ENCODE measurements around the gene TNFAIP8L2. TPM values are rescaled to one million over a fixed set of nuclear protein-coding genes. Genes with fewer than 3 reads are reported as not detected.

Gene TNFAIP8L2
- total RNA-seq, 1 experiment from 2014 or later = not detected

DNA sequence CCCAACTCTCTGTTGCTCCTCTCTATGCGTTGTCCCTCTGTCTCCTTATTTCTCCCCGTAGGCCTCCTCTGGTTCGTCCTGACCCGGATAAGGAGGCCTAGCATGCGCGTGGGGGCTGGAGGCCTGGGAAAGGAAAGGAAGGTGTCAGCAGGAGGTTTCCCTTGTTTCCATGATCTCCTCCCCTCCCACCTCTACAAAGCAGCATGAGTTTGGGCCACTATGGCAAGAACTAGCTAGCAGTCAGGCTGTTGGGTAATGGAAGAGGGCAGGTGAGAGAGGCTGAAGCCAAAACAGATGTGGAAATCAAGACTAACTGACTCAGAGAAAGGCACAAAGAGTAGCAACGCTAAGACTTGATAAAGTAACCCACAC lies 9.3 kb upstream of the TNFAIP8L2 start:
- Histone ChIP-seq H3K27ac (ENCODE audit: low read depth, low read length) (0 out of 2 replicates have a peak overlapping the region, but pooled peaks have one; percentile 13), H3K79me2 (ENCODE audit: insufficient read depth, low read length) (no peaks in the 10 kb centered on the region), H3K9me3 (ENCODE audit: control insufficient read depth in 1 of 2, insufficient read depth in 1 of 2, low read depth in 1 of 2, low read length in 2 of 2) (no peaks in the 10 kb centered on the region), H3K9ac (ENCODE audit: low read length) (peak overlapping the region; percentile 59), H4K20me1 (ENCODE audit: insufficient read depth) (no peaks in the 10 kb centered on the region), H3K27me3 (ENCODE audit: insufficient read depth, low read length) (no peaks in the 10 kb centered on the region), H2AFZ (ENCODE audit: low read depth, low read length, poor library complexity, severe bottlenecking) (no peak overlapping the region), H3K9me2 (ENCODE audit: insufficient read depth) (no peaks in the 10 kb centered on the region), H3K4me2 (ENCODE audit: low read length) (peak overlapping the region; percentile 91), H3K4me3 (replicated peaks in 1 of 2; ENCODE audit: low read depth in 1 of 2, low read length in 2 of 2) (peak overlapping the region; percentile 50 to 68), H3K36me3 (ENCODE audit: control insufficient read depth in 1 of 2, insufficient read depth in 2 of 2, low read length in 2 of 2) (no peaks in the 10 kb centered on the region), H3K4me1 (ENCODE audit: control insufficient read depth in 1 of 2, insufficient read depth in 2 of 2, low read length in 2 of 2) (peaks cover 8 to 17% of the 10 kb centered on the region in 2 experiments; a peak in 3 of 4 replicates)
- ChIA-PET RAD21 (ENCODE audit: low non-redundant PET in 1 of 2, low total read pairs in 2 of 2, uncharacterized antibody in 2 of 2, unreplicated experiment in 2 of 2) (no interaction called here), POLR2A (no interaction called here), CTCF (no interaction called here)
- DNase-seq (ENCODE audit: low read depth, low spot score) (no peak), ATAC-seq (no peak)
- TF ChIP-seq CEBPB (IDR thresholded peaks at IDR 0.05; ENCODE audit: low read depth) (no peak), ELF1 (IDR thresholded peaks at IDR 0.05; ENCODE audit: borderline replicate concordance, low read depth) (no peak), ZFX (IDR thresholded peaks at IDR 0.05) (no peak), TCF7L2 (IDR thresholded peaks at IDR 0.05; ENCODE audit: borderline replicate concordance, extremely low read depth, insufficient read depth, insufficient read length) (no peak), EZH2 (IDR thresholded peaks at IDR 0.05) (no peak), SP1 (IDR thresholded peaks at IDR 0.05; ENCODE audit: low read depth) (no peak), CBX3 (IDR thresholded peaks at IDR 0.05; ENCODE audit: low read depth) (no peak), EZH2phosphoT487 (IDR thresholded peaks at IDR 0.05; ENCODE audit: borderline replicate concordance) (no peak), YY1 (IDR thresholded peaks at IDR 0.05; ENCODE audit: extremely low read depth, insufficient replicate concordance, low read depth, low read length) (no peak), POLR2A (IDR thresholded peaks at IDR 0.05; ENCODE audit: borderline replicate concordance, extremely low read depth, insufficient read depth, insufficient read length) (no peak), JUND (IDR thresholded peaks at IDR 0.05) (no peak), RAD21 (IDR thresholded peaks at IDR 0.05; ENCODE audit: low read depth) (no peak), FOSL1 (IDR thresholded peaks at IDR 0.05; ENCODE audit: low read depth) (no peak), POLR2AphosphoS5 (IDR thresholded peaks at IDR 0.05; ENCODE audit: low read depth, low read length) (no peak)
- TF ChIP-seq, protein P1, sequence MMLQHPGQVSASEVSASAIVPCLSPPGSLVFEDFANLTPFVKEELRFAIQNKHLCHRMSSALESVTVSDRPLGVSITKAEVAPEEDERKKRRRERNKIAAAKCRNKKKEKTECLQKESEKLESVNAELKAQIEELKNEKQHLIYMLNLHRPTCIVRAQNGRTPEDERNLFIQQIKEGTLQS (IDR thresholded peaks at IDR 0.05) = no peak
- TF ChIP-seq, protein P2, sequence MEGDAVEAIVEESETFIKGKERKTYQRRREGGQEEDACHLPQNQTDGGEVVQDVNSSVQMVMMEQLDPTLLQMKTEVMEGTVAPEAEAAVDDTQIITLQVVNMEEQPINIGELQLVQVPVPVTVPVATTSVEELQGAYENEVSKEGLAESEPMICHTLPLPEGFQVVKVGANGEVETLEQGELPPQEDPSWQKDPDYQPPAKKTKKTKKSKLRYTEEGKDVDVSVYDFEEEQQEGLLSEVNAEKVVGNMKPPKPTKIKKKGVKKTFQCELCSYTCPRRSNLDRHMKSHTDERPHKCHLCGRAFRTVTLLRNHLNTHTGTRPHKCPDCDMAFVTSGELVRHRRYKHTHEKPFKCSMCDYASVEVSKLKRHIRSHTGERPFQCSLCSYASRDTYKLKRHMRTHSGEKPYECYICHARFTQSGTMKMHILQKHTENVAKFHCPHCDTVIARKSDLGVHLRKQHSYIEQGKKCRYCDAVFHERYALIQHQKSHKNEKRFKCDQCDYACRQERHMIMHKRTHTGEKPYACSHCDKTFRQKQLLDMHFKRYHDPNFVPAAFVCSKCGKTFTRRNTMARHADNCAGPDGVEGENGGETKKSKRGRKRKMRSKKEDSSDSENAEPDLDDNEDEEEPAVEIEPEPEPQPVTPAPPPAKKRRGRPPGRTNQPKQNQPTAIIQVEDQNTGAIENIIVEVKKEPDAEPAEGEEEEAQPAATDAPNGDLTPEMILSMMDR (IDR thresholded peaks at IDR 0.05 in 2 of 3, conservative IDR thresholded peaks at IDR 0.05 in 1 of 3; ENCODE audit: borderline replicate concordance in 1 of 3, insufficient read depth in 1 of 3, low read depth in 2 of 3, low read length in 2 of 3) = no peak
- TF ChIP-seq, protein P3, sequence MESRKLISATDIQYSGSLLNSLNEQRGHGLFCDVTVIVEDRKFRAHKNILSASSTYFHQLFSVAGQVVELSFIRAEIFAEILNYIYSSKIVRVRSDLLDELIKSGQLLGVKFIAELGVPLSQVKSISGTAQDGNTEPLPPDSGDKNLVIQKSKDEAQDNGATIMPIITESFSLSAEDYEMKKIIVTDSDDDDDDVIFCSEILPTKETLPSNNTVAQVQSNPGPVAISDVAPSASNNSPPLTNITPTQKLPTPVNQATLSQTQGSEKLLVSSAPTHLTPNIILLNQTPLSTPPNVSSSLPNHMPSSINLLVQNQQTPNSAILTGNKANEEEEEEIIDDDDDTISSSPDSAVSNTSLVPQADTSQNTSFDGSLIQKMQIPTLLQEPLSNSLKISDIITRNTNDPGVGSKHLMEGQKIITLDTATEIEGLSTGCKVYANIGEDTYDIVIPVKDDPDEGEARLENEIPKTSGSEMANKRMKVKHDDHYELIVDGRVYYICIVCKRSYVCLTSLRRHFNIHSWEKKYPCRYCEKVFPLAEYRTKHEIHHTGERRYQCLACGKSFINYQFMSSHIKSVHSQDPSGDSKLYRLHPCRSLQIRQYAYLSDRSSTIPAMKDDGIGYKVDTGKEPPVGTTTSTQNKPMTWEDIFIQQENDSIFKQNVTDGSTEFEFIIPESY (IDR thresholded peaks at IDR 0.05; ENCODE audit: extremely low read depth, insufficient replicate concordance, low read length) = no peak
- TF ChIP-seq, protein P4, sequence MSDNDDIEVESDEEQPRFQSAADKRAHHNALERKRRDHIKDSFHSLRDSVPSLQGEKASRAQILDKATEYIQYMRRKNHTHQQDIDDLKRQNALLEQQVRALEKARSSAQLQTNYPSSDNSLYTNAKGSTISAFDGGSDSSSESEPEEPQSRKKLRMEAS (IDR thresholded peaks at IDR 0.05) = no peak
- TF ChIP-seq, protein P5, sequence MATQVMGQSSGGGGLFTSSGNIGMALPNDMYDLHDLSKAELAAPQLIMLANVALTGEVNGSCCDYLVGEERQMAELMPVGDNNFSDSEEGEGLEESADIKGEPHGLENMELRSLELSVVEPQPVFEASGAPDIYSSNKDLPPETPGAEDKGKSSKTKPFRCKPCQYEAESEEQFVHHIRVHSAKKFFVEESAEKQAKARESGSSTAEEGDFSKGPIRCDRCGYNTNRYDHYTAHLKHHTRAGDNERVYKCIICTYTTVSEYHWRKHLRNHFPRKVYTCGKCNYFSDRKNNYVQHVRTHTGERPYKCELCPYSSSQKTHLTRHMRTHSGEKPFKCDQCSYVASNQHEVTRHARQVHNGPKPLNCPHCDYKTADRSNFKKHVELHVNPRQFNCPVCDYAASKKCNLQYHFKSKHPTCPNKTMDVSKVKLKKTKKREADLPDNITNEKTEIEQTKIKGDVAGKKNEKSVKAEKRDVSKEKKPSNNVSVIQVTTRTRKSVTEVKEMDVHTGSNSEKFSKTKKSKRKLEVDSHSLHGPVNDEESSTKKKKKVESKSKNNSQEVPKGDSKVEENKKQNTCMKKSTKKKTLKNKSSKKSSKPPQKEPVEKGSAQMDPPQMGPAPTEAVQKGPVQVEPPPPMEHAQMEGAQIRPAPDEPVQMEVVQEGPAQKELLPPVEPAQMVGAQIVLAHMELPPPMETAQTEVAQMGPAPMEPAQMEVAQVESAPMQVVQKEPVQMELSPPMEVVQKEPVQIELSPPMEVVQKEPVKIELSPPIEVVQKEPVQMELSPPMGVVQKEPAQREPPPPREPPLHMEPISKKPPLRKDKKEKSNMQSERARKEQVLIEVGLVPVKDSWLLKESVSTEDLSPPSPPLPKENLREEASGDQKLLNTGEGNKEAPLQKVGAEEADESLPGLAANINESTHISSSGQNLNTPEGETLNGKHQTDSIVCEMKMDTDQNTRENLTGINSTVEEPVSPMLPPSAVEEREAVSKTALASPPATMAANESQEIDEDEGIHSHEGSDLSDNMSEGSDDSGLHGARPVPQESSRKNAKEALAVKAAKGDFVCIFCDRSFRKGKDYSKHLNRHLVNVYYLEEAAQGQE (IDR thresholded peaks at IDR 0.05; ENCODE audit: low read depth) = no peak
- intact Hi-C loops (cut with micrococcal nuclease) = no loop called here
- TSS peak; percentile 34 for BruUV-seq (replicated peaks)
